IMR-90 (cell line): ENCODE measurements around the gene SGMS1. TPM values are rescaled to one million over a fixed set of nuclear protein-coding genes. Genes with fewer than 3 reads are reported as not detected.

Experiments
- ATAC-seq: fragments of 200-7000 bp; cut with Tn5 transposase; 2 replicates; pipeline ENCODE4 v1.9.1; 2020; ENCODE audit warnings: low read depth, mild to moderate bottlenecking, moderate library complexity
- BruUV-seq: library from RNA; stranded (reverse); fragments of 400-500 nt; replicated peaks from 2 replicates; lab custom pipeline; 2021; lab: Mats Ljungman, UMichigan
- CTCF ChIA-PET: fragments of 300-600 bp; formaldehyde crosslinking; extraction: SDS; loops from one replicate; lab custom pipeline; 2021; ENCODE audit warnings: antibody characterized with exemption; lab: Yijun Ruan, JAX
- POLR2A ChIA-PET: fragments of 300-600 bp; sonication (Branson Sonifier 250); formaldehyde crosslinking; loops from one replicate; lab custom pipeline; 2022; ENCODE audit warnings: antibody characterized with exemption; ENCODE audit not compliant: unreplicated experiment; lab: Charles Lee
- DNase-seq: peaks from one replicate; pipeline ENCODE4 v3.0.0; 2013
- H2AFZ ChIP-seq: replicated peaks from 2 replicates; pipeline ENCODE3; 2013; ENCODE audit warnings: low read length, mild to moderate bottlenecking; ENCODE audit not compliant: poor library complexity
- H2AK5ac ChIP-seq: 2 replicates; pipeline ENCODE4 v1.6.1; 2013; ENCODE audit warnings: low read depth, low read length, inconsistent platforms
- H2AK9ac ChIP-seq: replicated peaks from 2 replicates; pipeline ENCODE3; 2013; ENCODE audit warnings: mild to moderate bottlenecking, low read depth, low read length, moderate library complexity; ENCODE audit not compliant: poor library complexity
- H2BK120ac ChIP-seq: 2 replicates; pipeline ENCODE4 v1.6.1; 2013; ENCODE audit warnings: low read depth, low read length, inconsistent platforms
- H2BK15ac ChIP-seq: 3 replicates; pipeline ENCODE4 v1.6.1; 2013; ENCODE audit warnings: low read depth, low read length, inconsistent platforms
- H2BK20ac ChIP-seq: 2 replicates; pipeline ENCODE4 v1.6.1; 2013; ENCODE audit warnings: low read depth, mild to moderate bottlenecking, inconsistent platforms, low read length, moderate library complexity
- H2BK5ac ChIP-seq: 2 replicates; pipeline ENCODE4 v1.6.1; 2013; ENCODE audit warnings: mild to moderate bottlenecking, low read depth, low read length, inconsistent platforms; ENCODE audit not compliant: poor library complexity, severe bottlenecking
- H3K14ac ChIP-seq: replicated peaks from 2 replicates; pipeline ENCODE4 v1.6.1; 2013; ENCODE audit warnings: low read depth, low read length, inconsistent platforms
- H3K18ac ChIP-seq: 2 replicates; pipeline ENCODE4 v1.6.1; 2013; ENCODE audit warnings: low read depth, low read length, control low read depth
- H3K23ac ChIP-seq: 2 replicates; pipeline ENCODE4 v1.6.1; 2013; ENCODE audit warnings: low read depth, low read length, inconsistent platforms
- H3K27ac ChIP-seq: 2 replicates; pipeline ENCODE4 v1.5.1; 2013; ENCODE audit warnings: mild to moderate bottlenecking, control low read depth, low read length; ENCODE audit not compliant: insufficient read depth
- H3K27me3 ChIP-seq: 2 replicates; pipeline ENCODE4 v1.6.1; 2013; ENCODE audit warnings: low read length; ENCODE audit not compliant: control insufficient read depth, insufficient read depth
- H3K36me3 ChIP-seq: 2 replicates; pipeline ENCODE4 v1.6.1; 2013; ENCODE audit warnings: low read length, mixed read lengths; ENCODE audit not compliant: control insufficient read depth, insufficient read depth
- H3K4ac ChIP-seq: 2 replicates; pipeline ENCODE4 v1.6.1; 2013; ENCODE audit warnings: low read depth, low read length, inconsistent platforms
- H3K4me1 ChIP-seq: 2 replicates; pipeline ENCODE4 v1.6.1; 2013; ENCODE audit warnings: low read length, mixed read lengths; ENCODE audit not compliant: control insufficient read depth, insufficient read depth
- H3K4me2 ChIP-seq: 2 replicates; pipeline ENCODE4 v1.6.1; 2013; ENCODE audit warnings: low read depth, mild to moderate bottlenecking, control low read depth, low read length, moderate library complexity
- H3K4me3 ChIP-seq: 2 replicates; pipeline ENCODE4 v1.5.1; 2013; ENCODE audit warnings: low read depth, mild to moderate bottlenecking, control low read depth, low read length, moderate library complexity; ENCODE audit not compliant: insufficient read depth
- H3K56ac ChIP-seq: 2 replicates; pipeline ENCODE4 v1.6.1; 2013; ENCODE audit warnings: low read length, inconsistent platforms; ENCODE audit not compliant: insufficient read depth; ENCODE audit errors: extremely low read depth
- H3K79me1 ChIP-seq, 2 experiments: 2 replicates each; pipeline ENCODE4 v1.6.1; 2013; ENCODE audit warnings: low read length in 2 of 2, inconsistent platforms in 1 of 2, low read depth in 1 of 2
- H3K9ac ChIP-seq: 2 replicates; pipeline ENCODE4 v1.6.1; 2013; ENCODE audit warnings: low read depth, low read length, control low read depth
- H3K9me1 ChIP-seq: 2 replicates; pipeline ENCODE4 v1.6.1; 2013; ENCODE audit warnings: low read length, inconsistent platforms; ENCODE audit not compliant: insufficient read depth
- H3K9me3 ChIP-seq: 2 replicates; pipeline ENCODE4 v1.6.1; 2013; ENCODE audit warnings: low read length; ENCODE audit not compliant: control insufficient read depth, insufficient read depth
- H4K20me1 ChIP-seq: 2 replicates; pipeline ENCODE4 v1.6.1; 2013; ENCODE audit warnings: low read length, inconsistent platforms; ENCODE audit not compliant: insufficient read depth
- H4K5ac ChIP-seq: 2 replicates; pipeline ENCODE4 v1.6.1; 2013; ENCODE audit warnings: mild to moderate bottlenecking, low read depth, low read length, control low read depth
- H4K8ac ChIP-seq, 2 experiments: 2 replicates each; pipeline ENCODE4 v1.6.1; 2013; ENCODE audit warnings: low read depth in 2 of 2, low read length in 2 of 2, control low read depth in 1 of 2, inconsistent platforms in 1 of 2
- H4K91ac ChIP-seq: 2 replicates; pipeline ENCODE4 v1.6.1; 2013; ENCODE audit warnings: low read depth, low read length, inconsistent platforms; ENCODE audit not compliant: insufficient read depth
- BHLHE40 ChIP-seq: fragments of 150-350 bp; IDR thresholded peaks from 2 replicates; pipeline ENCODE4 v1.6.1; 2016; ENCODE audit warnings: mild to moderate bottlenecking, low read depth, low read length
- CEBPB ChIP-seq: IDR thresholded peaks from 2 replicates; pipeline ENCODE4 v1.6.1; 2012; ENCODE audit warnings: low read depth, low read length, improper control_type of control experiment
- CHD1 ChIP-seq: IDR thresholded peaks from 2 replicates; pipeline ENCODE4 v1.6.1; 2012; ENCODE audit warnings: low read depth, low read length, improper control_type of control experiment
- CTCF ChIP-seq: conservative IDR thresholded peaks from 2 replicates; pipeline ENCODE4 v1.5.1; 2012; ENCODE audit warnings: mild to moderate bottlenecking, low read depth, low read length, improper control_type of control experiment
- FOS ChIP-seq: fragments of 150-350 bp; IDR thresholded peaks from 2 replicates; pipeline ENCODE4 v1.6.1; 2016; ENCODE audit warnings: low read depth, low read length
- MAFK ChIP-seq: IDR thresholded peaks from 2 replicates; pipeline ENCODE4 v1.6.1; 2012; ENCODE audit warnings: low read depth, low read length, improper control_type of control experiment
- MAZ ChIP-seq: IDR thresholded peaks from 2 replicates; pipeline ENCODE4 v1.6.1; 2012; ENCODE audit warnings: low read depth, mild to moderate bottlenecking, low read length, improper control_type of control experiment, moderate library complexity, borderline replicate concordance
- MXI1 ChIP-seq: IDR thresholded peaks from 2 replicates; pipeline ENCODE4 v1.6.1; 2012; ENCODE audit warnings: low read depth, mild to moderate bottlenecking, low read length, moderate library complexity, borderline replicate concordance
- NFE2L2 ChIP-seq: fragments of 150-350 bp; IDR thresholded peaks from 2 replicates; pipeline ENCODE4 v1.6.1; 2016; ENCODE audit warnings: low read depth, mild to moderate bottlenecking, low read length
- POLR2A ChIP-seq: IDR thresholded peaks from 2 replicates; pipeline ENCODE4 v1.6.1; 2012; ENCODE audit warnings: mild to moderate bottlenecking, low read depth, low read length
- RAD21 ChIP-seq: IDR thresholded peaks from 2 replicates; pipeline ENCODE4 v1.6.1; 2012; ENCODE audit warnings: low read length, improper control_type of control experiment
- RCOR1 ChIP-seq: IDR thresholded peaks from 2 replicates; pipeline ENCODE4 v1.6.1; 2012; ENCODE audit warnings: mild to moderate bottlenecking, low read length, improper control_type of control experiment; ENCODE audit not compliant: insufficient replicate concordance
- RFX5 ChIP-seq: IDR thresholded peaks from 2 replicates; pipeline ENCODE4 v1.8.0; 2012; ENCODE audit warnings: low read depth, mild to moderate bottlenecking, low read length, moderate library complexity
- SMC3 ChIP-seq: fragments of 150-350 bp; IDR thresholded peaks from 2 replicates; pipeline ENCODE4 v1.6.1; 2016; ENCODE audit warnings: low read depth, mild to moderate bottlenecking, antibody characterized with exemption, low read length, moderate library complexity
- WGBS, 2 experiments: methylation state at CpG; one replicate each; pipeline versions ENCODE4 v1.1.5 to v1.1.7; 2013; ENCODE audit warnings: missing lambda C conversion rate in 2 of 2; ENCODE audit not compliant: insufficient read length in 1 of 2; ENCODE audit errors: extremely low coverage in 2 of 2; 5-methylcytosine and 5-hydroxymethylcytosine counted together
- dilution Hi-C: fragments of 300-500 bp; cut with HindIII; formaldehyde crosslinking; loops from one replicate; pipeline ENCODE4 v1.14.3; 2018; ENCODE audit warnings: low sequenced_read_pairs; ENCODE audit not compliant: unreplicated experiment
- in situ Hi-C: fragments of 300-500 bp; cut with MboI; formaldehyde crosslinking; loops from 3 replicates; pipeline ENCODE4 v1.14.3; 2019; ENCODE audit warnings: low sequenced_read_pairs, inconsistent platforms, mixed read lengths
- intact Hi-C: fragments of 100-400 bp; cut with micrococcal nuclease; formaldehyde crosslinking; loops from 2 replicates; pipeline ENCODE4 v1.10.0; 2022
- polyA plus RNA-seq, 3 experiments: library from polyadenylated mRNA; depleted of rRNA; stranded (reverse); fragments of >200 nt; gene quantifications; 2 replicates each; pipeline ENCODE4 v1.2.3, GENCODE V29; 2012; ENCODE audit warnings: low replicate concordance in 1 of 3
- total RNA-seq: library from RNA; depleted of rRNA; stranded (reverse); fragments of >200 nt; gene quantifications from 2 replicates; pipeline ENCODE4 v1.2.3, GENCODE V29; 2012
- TF ChIP-seq, protein P1 (sequence below): fragments of 150-350 bp; IDR thresholded peaks from 2 replicates; pipeline ENCODE4 v1.6.1; 2016; ENCODE audit warnings: low read depth, mild to moderate bottlenecking, low read length, moderate library complexity, borderline replicate concordance
- TF ChIP-seq, protein P2 (sequence below): fragments of 150-350 bp; IDR thresholded peaks from 2 replicates; pipeline ENCODE4 v1.6.1; 2017; ENCODE audit warnings: mild to moderate bottlenecking, antibody characterized with exemption, low read length, low read depth

The SGMS1 gene
- total and polyA plus RNA-seq, 2 of the 4 experiments (the other 2 are of a cell fraction): 9.8 to 30.8 TPM

DNA sequence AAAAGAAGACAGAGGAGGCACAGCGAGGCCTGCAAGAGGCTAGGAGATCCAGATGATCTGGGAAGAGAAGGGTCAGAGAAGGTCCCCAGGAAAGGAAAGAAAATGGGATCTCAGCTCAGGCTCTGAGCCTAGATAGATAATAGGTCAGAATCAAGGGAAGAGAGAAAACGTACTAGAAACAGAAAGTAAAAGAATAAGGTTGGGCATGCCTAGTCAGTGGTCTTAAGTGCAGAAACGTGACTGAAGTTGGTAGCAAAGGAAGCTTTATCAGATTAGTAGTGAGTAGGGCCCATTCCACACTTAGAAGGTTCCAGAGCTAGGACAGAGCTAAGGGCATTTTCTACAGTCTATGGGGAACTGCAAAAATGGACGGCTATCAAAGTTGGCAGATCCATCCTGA is 287.6 kb downstream of the SGMS1 start:
- Histone ChIP-seq H3K9me1 (no peaks in the 10 kb centered on the region), H2AK9ac (no peak overlapping the region), H4K20me1 (no peaks in the 10 kb centered on the region), H3K4me1 (no peaks in the 10 kb centered on the region), H3K4ac (no peak overlapping the region), H4K5ac (no peak overlapping the region), H3K18ac (no peak overlapping the region), H4K91ac (no peak overlapping the region), H3K56ac (no peak overlapping the region), H3K79me1 (peaks cover 11 to 17% of the 10 kb centered on the region in 2 experiments; a peak in 3 of 4 replicates), H3K14ac (no peak overlapping the region), H3K9me3 (no peaks in the 10 kb centered on the region), H2AK5ac (no peak overlapping the region), H3K27me3 (no peaks in the 10 kb centered on the region), H2AFZ (no peak overlapping the region), H3K4me3 (no peak overlapping the region), H2BK15ac (no peak overlapping the region), H3K36me3 (peaks cover 3% of the 10 kb centered on the region; the same call in 1 of the 2 replicates), H3K9ac (no peak overlapping the region), H2BK120ac (no peak overlapping the region), H4K8ac (no peak overlapping the region), H3K27ac (no peak overlapping the region), H3K23ac (no peak overlapping the region), H2BK5ac (no peak overlapping the region), H3K4me2 (no peak overlapping the region), H2BK20ac (no peak overlapping the region)
- in situ Hi-C loops: no loop called here
- no CpG with 5 or more reads among the region's 4 CpGs for WGBS, 2 experiments
- intact Hi-C loops: no loop called here
- dilution Hi-C loops: no loop called here
- CTCF ChIA-PET: interaction anchor here (1.3 to 1.6 kb wide), 2 partner anchors 22 to 24 kb away, joined by 3 read pairs; no protein-coding TSS in a partner anchor
- no peak for TF ChIP-seq MXI1
- no peak for TF ChIP-seq FOS
- TF ChIP-seq SMC3: no peak
- TF ChIP-seq NFE2L2: no peak
- TF ChIP-seq RCOR1: no peak
- no peak for TF ChIP-seq POLR2A
- TF ChIP-seq, protein P1, sequence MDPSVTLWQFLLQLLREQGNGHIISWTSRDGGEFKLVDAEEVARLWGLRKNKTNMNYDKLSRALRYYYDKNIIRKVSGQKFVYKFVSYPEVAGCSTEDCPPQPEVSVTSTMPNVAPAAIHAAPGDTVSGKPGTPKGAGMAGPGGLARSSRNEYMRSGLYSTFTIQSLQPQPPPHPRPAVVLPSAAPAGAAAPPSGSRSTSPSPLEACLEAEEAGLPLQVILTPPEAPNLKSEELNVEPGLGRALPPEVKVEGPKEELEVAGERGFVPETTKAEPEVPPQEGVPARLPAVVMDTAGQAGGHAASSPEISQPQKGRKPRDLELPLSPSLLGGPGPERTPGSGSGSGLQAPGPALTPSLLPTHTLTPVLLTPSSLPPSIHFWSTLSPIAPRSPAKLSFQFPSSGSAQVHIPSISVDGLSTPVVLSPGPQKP: no peak
- no peak for TF ChIP-seq CEBPB
- no peak for TF ChIP-seq MAZ
- no peak for TF ChIP-seq RAD21
- TF ChIP-seq BHLHE40: no peak
- TF ChIP-seq CHD1: no peak
- TF ChIP-seq CTCF: no peak
- no peak for TF ChIP-seq MAFK
- TF ChIP-seq, protein P2, sequence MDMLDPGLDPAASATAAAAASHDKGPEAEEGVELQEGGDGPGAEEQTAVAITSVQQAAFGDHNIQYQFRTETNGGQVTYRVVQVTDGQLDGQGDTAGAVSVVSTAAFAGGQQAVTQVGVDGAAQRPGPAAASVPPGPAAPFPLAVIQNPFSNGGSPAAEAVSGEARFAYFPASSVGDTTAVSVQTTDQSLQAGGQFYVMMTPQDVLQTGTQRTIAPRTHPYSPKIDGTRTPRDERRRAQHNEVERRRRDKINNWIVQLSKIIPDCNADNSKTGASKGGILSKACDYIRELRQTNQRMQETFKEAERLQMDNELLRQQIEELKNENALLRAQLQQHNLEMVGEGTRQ: no peak
- no peak for TF ChIP-seq RFX5
- ATAC-seq (no peak), DNase-seq (no peak)
- POLR2A ChIA-PET: no interaction called here
- no TSS peak for BruUV-seq
